Heart left ventricle (tissue), 13 donors: ENCODE data around the gene ALOX12.

Experiments used
- CTCF ChIP-seq, 12 donors: fragments of 200-600 bp; sonication (generic) in 4 of 12; IDR thresholded peaks; one replicate each; pipeline versions ENCODE4 v1.5.0 to v1.8.0; 2018 to 2022; ENCODE audit warnings: antibody characterized with exemption in 12 of 12, mild to moderate bottlenecking in 5 of 12
- POLR2A ChIP-seq, 2 donors: fragments of 450-650 bp; IDR thresholded peaks; one replicate each; pipeline ENCODE4 v1.6.1; 2017; ENCODE audit warnings: antibody characterized with exemption in 2 of 2, mild to moderate bottlenecking in 2 of 2, moderate library complexity in 2 of 2
- donor health status: ischemic (EF 13 %, LVEDD 7.1; RV severe dilation, severe dysfunction).
- donor health status: DM: no; HTN: yes; CAD: no.
- donor health status: DM: no; HTN: no; CAD: no.
- donor health status: ischemic (EF 25% LVEDD 6.9; RV normal size, moderate dysfunction).
- donor health status: ischemic (EF 25% LVEDD 5.7; RV mildly dilated, moderate dysfunction).
- donor health status: ischemic (EF 35%, LVEDD 5.7; RV mildly dilated, moderate dysfunction).
- donor health status: nonischemic (EF 11% LVEDD 7.7; RV severe dilation, severe dysfunction).
- donor health status: DM: yes; HTN: yes; CAD: no.
- donor health status: PGD.
- donor health status: ischemic (EF 29% LVEDD 5.4; RV normal size, mild dysfunction).
- donor health status: nonischemic (EF 23%, LVEDD 6.1; RV moderate dilation, normal function).

- no peak for TF ChIP-seq POLR2A (IDR thresholded peaks at IDR 0.05)
- no peak for TF ChIP-seq CTCF (IDR thresholded peaks at IDR 0.05)
These were observed 53.1 kb downstream of the ALOX12 start for GRCh38 chr17:7048968-7049367.
